ENCODE results near the gene GPR137. TPM values are rescaled to one million over a fixed set of nuclear protein-coding genes. Genes with fewer than 3 reads are reported as not detected.

Gene GPR137
- total and polyA plus RNA-seq, 9 of the 15 experiments (the other 6 are each of a cell fraction or from before 2014, with no cell fraction given): 0.32 to 26.7 (median 10.7) TPM

DNA sequence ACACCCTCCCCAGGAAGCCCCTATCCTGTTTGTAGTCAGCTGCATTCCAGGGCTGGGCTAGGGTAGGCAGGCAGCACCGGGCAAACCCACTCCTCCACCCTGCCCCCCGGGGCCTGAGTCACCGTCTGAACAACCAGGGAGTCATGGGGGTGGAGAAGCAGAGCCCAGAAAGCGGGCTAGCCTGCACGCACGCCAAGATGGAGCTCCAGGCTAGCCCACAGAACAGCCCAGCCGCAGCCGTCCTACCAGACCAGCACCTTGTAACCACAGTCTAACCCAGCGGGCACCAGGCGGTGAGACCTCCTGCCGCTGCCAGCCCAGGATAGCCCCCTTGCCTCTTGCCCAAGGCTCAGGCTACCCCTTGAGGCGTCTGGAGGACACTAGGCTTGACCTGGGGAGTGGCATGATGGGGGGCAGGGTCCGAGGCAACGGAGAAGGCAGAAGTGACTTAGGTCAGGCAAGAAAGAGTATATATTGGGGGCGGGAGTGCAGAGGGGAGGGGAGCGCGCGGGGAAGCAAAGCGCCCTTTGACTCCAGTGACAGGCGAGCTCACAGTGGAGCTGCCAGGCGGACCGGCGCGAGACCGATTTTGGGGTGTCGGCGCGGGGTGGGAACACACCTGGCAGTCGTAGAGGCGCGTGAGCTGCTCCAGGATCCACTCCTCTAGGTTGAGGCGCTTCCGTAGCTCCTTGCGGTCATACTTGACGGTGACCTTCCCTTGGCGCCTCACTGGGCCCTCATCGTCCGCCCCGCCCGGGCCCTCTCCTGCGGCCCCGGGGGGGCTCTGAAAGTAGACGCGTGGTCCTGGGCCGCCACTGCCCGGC, 39.6 kb upstream of the GPR137 start (continued):
- TF ChIP-seq, protein P1, sequence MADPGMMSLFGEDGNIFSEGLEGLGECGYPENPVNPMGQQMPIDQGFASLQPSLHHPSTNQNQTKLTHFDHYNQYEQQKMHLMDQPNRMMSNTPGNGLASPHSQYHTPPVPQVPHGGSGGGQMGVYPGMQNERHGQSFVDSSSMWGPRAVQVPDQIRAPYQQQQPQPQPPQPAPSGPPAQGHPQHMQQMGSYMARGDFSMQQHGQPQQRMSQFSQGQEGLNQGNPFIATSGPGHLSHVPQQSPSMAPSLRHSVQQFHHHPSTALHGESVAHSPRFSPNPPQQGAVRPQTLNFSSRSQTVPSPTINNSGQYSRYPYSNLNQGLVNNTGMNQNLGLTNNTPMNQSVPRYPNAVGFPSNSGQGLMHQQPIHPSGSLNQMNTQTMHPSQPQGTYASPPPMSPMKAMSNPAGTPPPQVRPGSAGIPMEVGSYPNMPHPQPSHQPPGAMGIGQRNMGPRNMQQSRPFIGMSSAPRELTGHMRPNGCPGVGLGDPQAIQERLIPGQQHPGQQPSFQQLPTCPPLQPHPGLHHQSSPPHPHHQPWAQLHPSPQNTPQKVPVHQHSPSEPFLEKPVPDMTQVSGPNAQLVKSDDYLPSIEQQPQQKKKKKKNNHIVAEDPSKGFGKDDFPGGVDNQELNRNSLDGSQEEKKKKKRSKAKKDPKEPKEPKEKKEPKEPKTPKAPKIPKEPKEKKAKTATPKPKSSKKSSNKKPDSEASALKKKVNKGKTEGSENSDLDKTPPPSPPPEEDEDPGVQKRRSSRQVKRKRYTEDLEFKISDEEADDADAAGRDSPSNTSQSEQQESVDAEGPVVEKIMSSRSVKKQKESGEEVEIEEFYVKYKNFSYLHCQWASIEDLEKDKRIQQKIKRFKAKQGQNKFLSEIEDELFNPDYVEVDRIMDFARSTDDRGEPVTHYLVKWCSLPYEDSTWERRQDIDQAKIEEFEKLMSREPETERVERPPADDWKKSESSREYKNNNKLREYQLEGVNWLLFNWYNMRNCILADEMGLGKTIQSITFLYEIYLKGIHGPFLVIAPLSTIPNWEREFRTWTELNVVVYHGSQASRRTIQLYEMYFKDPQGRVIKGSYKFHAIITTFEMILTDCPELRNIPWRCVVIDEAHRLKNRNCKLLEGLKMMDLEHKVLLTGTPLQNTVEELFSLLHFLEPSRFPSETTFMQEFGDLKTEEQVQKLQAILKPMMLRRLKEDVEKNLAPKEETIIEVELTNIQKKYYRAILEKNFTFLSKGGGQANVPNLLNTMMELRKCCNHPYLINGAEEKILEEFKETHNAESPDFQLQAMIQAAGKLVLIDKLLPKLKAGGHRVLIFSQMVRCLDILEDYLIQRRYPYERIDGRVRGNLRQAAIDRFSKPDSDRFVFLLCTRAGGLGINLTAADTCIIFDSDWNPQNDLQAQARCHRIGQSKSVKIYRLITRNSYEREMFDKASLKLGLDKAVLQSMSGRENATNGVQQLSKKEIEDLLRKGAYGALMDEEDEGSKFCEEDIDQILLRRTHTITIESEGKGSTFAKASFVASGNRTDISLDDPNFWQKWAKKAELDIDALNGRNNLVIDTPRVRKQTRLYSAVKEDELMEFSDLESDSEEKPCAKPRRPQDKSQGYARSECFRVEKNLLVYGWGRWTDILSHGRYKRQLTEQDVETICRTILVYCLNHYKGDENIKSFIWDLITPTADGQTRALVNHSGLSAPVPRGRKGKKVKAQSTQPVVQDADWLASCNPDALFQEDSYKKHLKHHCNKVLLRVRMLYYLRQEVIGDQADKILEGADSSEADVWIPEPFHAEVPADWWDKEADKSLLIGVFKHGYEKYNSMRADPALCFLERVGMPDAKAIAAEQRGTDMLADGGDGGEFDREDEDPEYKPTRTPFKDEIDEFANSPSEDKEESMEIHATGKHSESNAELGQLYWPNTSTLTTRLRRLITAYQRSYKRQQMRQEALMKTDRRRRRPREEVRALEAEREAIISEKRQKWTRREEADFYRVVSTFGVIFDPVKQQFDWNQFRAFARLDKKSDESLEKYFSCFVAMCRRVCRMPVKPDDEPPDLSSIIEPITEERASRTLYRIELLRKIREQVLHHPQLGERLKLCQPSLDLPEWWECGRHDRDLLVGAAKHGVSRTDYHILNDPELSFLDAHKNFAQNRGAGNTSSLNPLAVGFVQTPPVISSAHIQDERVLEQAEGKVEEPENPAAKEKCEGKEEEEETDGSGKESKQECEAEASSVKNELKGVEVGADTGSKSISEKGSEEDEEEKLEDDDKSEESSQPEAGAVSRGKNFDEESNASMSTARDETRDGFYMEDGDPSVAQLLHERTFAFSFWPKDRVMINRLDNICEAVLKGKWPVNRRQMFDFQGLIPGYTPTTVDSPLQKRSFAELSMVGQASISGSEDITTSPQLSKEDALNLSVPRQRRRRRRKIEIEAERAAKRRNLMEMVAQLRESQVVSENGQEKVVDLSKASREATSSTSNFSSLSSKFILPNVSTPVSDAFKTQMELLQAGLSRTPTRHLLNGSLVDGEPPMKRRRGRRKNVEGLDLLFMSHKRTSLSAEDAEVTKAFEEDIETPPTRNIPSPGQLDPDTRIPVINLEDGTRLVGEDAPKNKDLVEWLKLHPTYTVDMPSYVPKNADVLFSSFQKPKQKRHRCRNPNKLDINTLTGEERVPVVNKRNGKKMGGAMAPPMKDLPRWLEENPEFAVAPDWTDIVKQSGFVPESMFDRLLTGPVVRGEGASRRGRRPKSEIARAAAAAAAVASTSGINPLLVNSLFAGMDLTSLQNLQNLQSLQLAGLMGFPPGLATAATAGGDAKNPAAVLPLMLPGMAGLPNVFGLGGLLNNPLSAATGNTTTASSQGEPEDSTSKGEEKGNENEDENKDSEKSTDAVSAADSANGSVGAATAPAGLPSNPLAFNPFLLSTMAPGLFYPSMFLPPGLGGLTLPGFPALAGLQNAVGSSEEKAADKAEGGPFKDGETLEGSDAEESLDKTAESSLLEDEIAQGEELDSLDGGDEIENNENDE (IDR thresholded peaks at IDR 0.05; ENCODE audit: low read depth, low read length): no peak
- peak in 2 of 3 experiments; percentile 62 to 80 for TF ChIP-seq YY1 (IDR thresholded peaks at IDR 0.05; ENCODE audit: borderline replicate concordance in 1 of 3, control insufficient read depth in 1 of 3, extremely low read depth in 1 of 3, insufficient read depth in 3 of 3, insufficient read length in 1 of 3, insufficient replicate concordance in 2 of 3, low read depth in 1 of 3, low read length in 2 of 3)
- peak in 1 of 2 experiments; percentile 54; a peak in 1 of 4 replicates for TF ChIP-seq FOXK2 (conservative IDR thresholded peaks at IDR 0.05 in 1 of 2, IDR thresholded peaks at IDR 0.05 in 1 of 2; ENCODE audit: low read depth in 2 of 2)
- TF ChIP-seq PTTG1 (tag; IDR thresholded peaks at IDR 0.05; ENCODE audit: low read depth): no peak
- TF ChIP-seq NEUROD1 (IDR thresholded peaks at IDR 0.05; ENCODE audit: borderline replicate concordance, low read depth, low read length, partially characterized antibody): peak; percentile 48
- TF ChIP-seq POLR2AphosphoS5 (IDR thresholded peaks at IDR 0.05; ENCODE audit: control insufficient read depth, insufficient read depth, low read depth, low read length): 0 out of 2 replicates have a peak, but pooled peaks have one; percentile 3
- TF ChIP-seq DNMT1 (IDR thresholded peaks at IDR 0.05): no peak
- TF ChIP-seq JUN (IDR thresholded peaks at IDR 0.05; ENCODE audit: borderline replicate concordance, low read depth, low read length): peak; percentile 60; the same call in 1 of the 2 replicates
- no peak; the same call in 1 of the 2 replicates for TF ChIP-seq JUN (CRISPR knock-in tag; IDR thresholded peaks at IDR 0.05; ENCODE audit: borderline replicate concordance)
- TF ChIP-seq SUPT5H (IDR thresholded peaks at IDR 0.05): 0 out of 2 replicates have a peak, but pooled peaks have one; percentile 64
- no peak for TF ChIP-seq MTF1 (CRISPR knock-in tag; IDR thresholded peaks at IDR 0.05; ENCODE audit: borderline replicate concordance)
